WTC11 (cell line): Measurements from ENCODE around the gene BCAS3.

Experiments
- ATF1 ChIP-seq: sonication (generic); formaldehyde crosslinking; IDR thresholded peaks from 2 replicates; pipeline ENCODE4 v1.8.1; 2023; ENCODE audit warnings: mild to moderate bottlenecking, moderate library complexity, missing genetic modification reagents
- ATF6 ChIP-seq: sonication (generic); formaldehyde crosslinking; IDR thresholded peaks from 2 replicates; pipeline ENCODE4 v1.8.1; 2023; ENCODE audit warnings: mild to moderate bottlenecking, missing genetic modification reagents
- CREM ChIP-seq: sonication (generic); formaldehyde crosslinking; IDR thresholded peaks from 2 replicates; pipeline ENCODE4 v1.8.1; 2022; ENCODE audit warnings: mild to moderate bottlenecking, missing genetic modification reagents, moderate library complexity
- CTCF ChIP-seq: fragments of 200-600 bp; IDR thresholded peaks from 2 replicates; pipeline ENCODE4 v1.8.0; 2022; ENCODE audit warnings: antibody characterized with exemption
- E2F1 ChIP-seq: sonication (generic); formaldehyde crosslinking; IDR thresholded peaks from 2 replicates; pipeline ENCODE4 v1.8.0; 2022; ENCODE audit warnings: mild to moderate bottlenecking, missing genetic modification reagents
- FOXJ3 ChIP-seq: sonication (generic); formaldehyde crosslinking; IDR thresholded peaks from 2 replicates; pipeline ENCODE4 v1.9.0; 2021; ENCODE audit warnings: missing genetic modification reagents, mild to moderate bottlenecking, borderline replicate concordance
- FOXK1 ChIP-seq: sonication (generic); formaldehyde crosslinking; IDR thresholded peaks from 2 replicates; pipeline ENCODE4 v1.8.0; 2022; ENCODE audit warnings: mild to moderate bottlenecking, moderate library complexity, missing genetic modification reagents
- JAZF1 ChIP-seq: fragments of 250-450 bp; sonication (Bioruptor Pico); IDR thresholded peaks from 2 replicates; pipeline ENCODE4 v1.9.0; 2021; ENCODE audit warnings: moderate library complexity, mild to moderate bottlenecking, inconsistent platforms
- MAX ChIP-seq: sonication (generic); formaldehyde crosslinking; IDR thresholded peaks from 2 replicates; pipeline ENCODE4 v1.8.0; 2022; ENCODE audit warnings: mild to moderate bottlenecking, missing genetic modification reagents
- SOX15 ChIP-seq: fragments of 250-450 bp; sonication (Bioruptor Pico); IDR thresholded peaks from 2 replicates; pipeline ENCODE4 v1.9.0; 2021; ENCODE audit warnings: mild to moderate bottlenecking
- SP1 ChIP-seq: sonication (generic); formaldehyde crosslinking; conservative IDR thresholded peaks from 2 replicates; pipeline ENCODE4 v1.8.1; 2022; ENCODE audit warnings: missing genetic modification reagents
- TCF7 ChIP-seq: sonication (generic); formaldehyde crosslinking; IDR thresholded peaks from 2 replicates; pipeline ENCODE4 v1.8.0; 2022; ENCODE audit warnings: mild to moderate bottlenecking, low read depth, missing genetic modification reagents, moderate library complexity
- ZNF281 ChIP-seq: sonication (generic); formaldehyde crosslinking; IDR thresholded peaks from 2 replicates; pipeline ENCODE4 v1.8.0; 2023; ENCODE audit warnings: mild to moderate bottlenecking, missing genetic modification reagents
- ZSCAN18 ChIP-seq: fragments of 250-450 bp; sonication (Bioruptor Pico); IDR thresholded peaks from 2 replicates; pipeline ENCODE4 v2.1.2; 2022; ENCODE audit warnings: mild to moderate bottlenecking, moderate library complexity

- no peak for TF ChIP-seq ZNF281
- TF ChIP-seq CTCF = no peak
- no peak for TF ChIP-seq MAX (CRISPR knock-in tag)
- TF ChIP-seq JAZF1 = no peak
- TF ChIP-seq ATF1 = no peak
- TF ChIP-seq CREM (CRISPR knock-in tag) = no peak
- TF ChIP-seq SP1 (CRISPR knock-in tag) = no peak
- no peak for TF ChIP-seq ATF6 (CRISPR knock-in tag)
- no peak for TF ChIP-seq FOXJ3 (CRISPR knock-in tag)
- no peak for TF ChIP-seq ZSCAN18
- no peak for TF ChIP-seq TCF7
- TF ChIP-seq FOXK1 = no peak
- TF ChIP-seq SOX15 = no peak
- TF ChIP-seq E2F1 (CRISPR knock-in tag) = no peak
Observed at GRCh38 chr17:61064087-61064951, 386.7 kb downstream of the BCAS3 start.
